A549 (cell line): Measurements from ENCODE around the gene DEDD2. TPM values are rescaled to one million over a fixed set of nuclear protein-coding genes. Genes with fewer than 3 reads are reported as not detected.

Source experiments
- ATAC-seq, 2 experiments: fragments of 200-7000 bp in 1 of 2; fragments of >200 bp in 1 of 2; cut with Nextera tagmentation in 1 of 2; cut with Tn5 transposase in 1 of 2; 3 replicates each; pipeline versions ENCODE4 v1.8.0 to v1.9.1; 2018 to 2020; ENCODE audit warnings: mild to moderate bottlenecking in 1 of 2, moderate library complexity in 1 of 2
- CTCF ChIA-PET: fragments of 300-600 bp; sonication (Branson Sonifier 250); formaldehyde crosslinking; extraction: SDS; loops from one replicate; lab custom pipeline; 2021; ENCODE audit warnings: antibody characterized with exemption, inconsistent platforms; lab: Yijun Ruan, JAX
- POLR2A ChIA-PET: fragments of 350-600 bp; formaldehyde crosslinking; extraction: SDS; loops from one replicate; lab custom pipeline; 2021; ENCODE audit warnings: antibody characterized with exemption, inconsistent platforms; lab: Yijun Ruan, JAX
- DNase-seq, 2 experiments: peaks; one replicate each; pipeline versions ENCODE4 v3.0.0 to v3.0.0-alpha.2; 2011 to 2016; ENCODE audit warnings: low read depth in 1 of 2, low spot score in 1 of 2
- FAIRE-seq: peaks from 2 replicates; lab custom pipeline; 2011; peaks lifted over from hg19 to GRCh38; lab: Jason Lieb, UNC
- H3K27ac ChIP-seq, 2 experiments: fragments of >200 bp; sonication (Bioruptor Twin); formaldehyde crosslinking; 3 replicates each; pipeline ENCODE4 v1.5.1; 2016 to 2017
- H3K4me1 ChIP-seq: fragments of >200 bp; sonication (Bioruptor Twin); formaldehyde crosslinking; 3 replicates; pipeline ENCODE4 v1.6.1; 2016
- H3K4me2 ChIP-seq: fragments of >200 bp; sonication (Bioruptor Twin); formaldehyde crosslinking; 3 replicates; pipeline ENCODE4 v1.6.1; 2016
- H3K4me3 ChIP-seq: fragments of >200 bp; sonication (Bioruptor Twin); formaldehyde crosslinking; 3 replicates; pipeline ENCODE4 v1.5.1; 2016
- H3K9me3 ChIP-seq: fragments of >200 bp; sonication (Bioruptor Twin); formaldehyde crosslinking; 3 replicates; pipeline ENCODE4 v1.6.1; 2016
- CBX2 ChIP-seq: fragments of 200-600 bp; sonication (generic); IDR thresholded peaks from 2 replicates; pipeline ENCODE4 v1.6.1; 2016; ENCODE audit warnings: low read depth, mild to moderate bottlenecking, borderline replicate concordance
- CBX8 ChIP-seq: fragments of 200-600 bp; sonication (generic); IDR thresholded peaks from 2 replicates; pipeline ENCODE4 v1.6.1; 2016
- CHD2 ChIP-seq: fragments of 150-350 bp; IDR thresholded peaks from 2 replicates; pipeline ENCODE4 v1.6.1; 2014; ENCODE audit warnings: low read length; ENCODE audit not compliant: partially characterized antibody
- CHD4 ChIP-seq: fragments of 200-600 bp; sonication (generic); IDR thresholded peaks from 2 replicates; pipeline ENCODE4 v1.6.1; 2016; ENCODE audit warnings: antibody characterized with exemption, mild to moderate bottlenecking, borderline replicate concordance
- EHF ChIP-seq: fragments of 250-450 bp; sonication (Bioruptor Pico); IDR thresholded peaks from 2 replicates; pipeline ENCODE4 v1.5.0; 2020; ENCODE audit warnings: mild to moderate bottlenecking
- FOSL2 ChIP-seq, 2 experiments: fragments of 450-650 bp in 1 of 2; fragments of >200 bp in 1 of 2; sonication (Bioruptor Twin) in 1 of 2; formaldehyde crosslinking; IDR thresholded peaks; 2 replicates each; pipeline versions ENCODE4 v1.5.0 to v1.6.1; 2016 to 2020; ENCODE audit warnings: mild to moderate bottlenecking in 1 of 2, moderate library complexity in 1 of 2
- FOXS1 ChIP-seq: fragments of 250-450 bp; sonication (Bioruptor Pico); IDR thresholded peaks from 2 replicates; pipeline ENCODE4 v1.5.0; 2020; ENCODE audit warnings: mild to moderate bottlenecking, moderate library complexity
- HOXA7 ChIP-seq: fragments of 250-450 bp; sonication (Bioruptor Pico); IDR thresholded peaks from 2 replicates; pipeline ENCODE4 v1.5.0; 2020; ENCODE audit warnings: mild to moderate bottlenecking, moderate library complexity
- HOXB13 ChIP-seq: fragments of 250-450 bp; sonication (Bioruptor Pico); IDR thresholded peaks from 2 replicates; pipeline ENCODE4 v1.5.0; 2020; ENCODE audit warnings: low read depth, mild to moderate bottlenecking, moderate library complexity
- JUN ChIP-seq, 2 experiments: fragments of >200 bp; sonication (Bioruptor Twin); formaldehyde crosslinking; IDR thresholded peaks; 2 replicates in 1 of 2; 3 replicates in 1 of 2; pipeline ENCODE4 v1.6.1; 2016 to 2017
- JUNB ChIP-seq: fragments of >200 bp; sonication (Bioruptor Twin); formaldehyde crosslinking; IDR thresholded peaks from 2 replicates; pipeline ENCODE4 v1.6.1; 2016
- KDM1A ChIP-seq: fragments of 200-600 bp; sonication (generic); IDR thresholded peaks from 2 replicates; pipeline ENCODE4 v1.6.1; 2016; ENCODE audit warnings: low read depth, mild to moderate bottlenecking
- MYC ChIP-seq: IDR thresholded peaks from 2 replicates; pipeline ENCODE4 v1.6.1; 2012; ENCODE audit warnings: mild to moderate bottlenecking, inconsistent platforms, low read length, improper control_type of control experiment, borderline replicate concordance
- POLR2AphosphoS2 ChIP-seq: conservative IDR thresholded peaks from 2 replicates; pipeline ENCODE4 v1.6.1; 2012; ENCODE audit warnings: low read length, improper control_type of control experiment, inconsistent platforms
- RAD21 ChIP-seq, 2 experiments: fragments of >200 bp in 1 of 2; sonication (Bioruptor Twin) in 1 of 2; formaldehyde crosslinking in 1 of 2; IDR thresholded peaks in 1 of 2; conservative IDR thresholded peaks in 1 of 2; 2 replicates in 1 of 2; 3 replicates in 1 of 2; pipeline ENCODE4 v1.6.1; 2012 to 2018; ENCODE audit warnings: inconsistent platforms in 1 of 2
- RARB ChIP-seq: fragments of 250-450 bp; sonication (Bioruptor Pico); IDR thresholded peaks from 2 replicates; pipeline ENCODE4 v1.8.0; 2021; ENCODE audit warnings: mild to moderate bottlenecking, moderate library complexity
- SMC3 ChIP-seq: fragments of >200 bp; sonication (Bioruptor Twin); formaldehyde crosslinking; IDR thresholded peaks from 3 replicates; pipeline ENCODE4 v1.6.1; 2018; ENCODE audit warnings: inconsistent platforms
- SREBF2 ChIP-seq: fragments of 450-650 bp; IDR thresholded peaks from 2 replicates; pipeline ENCODE4 v1.6.1; 2014; ENCODE audit warnings: mild to moderate bottlenecking, moderate library complexity
- TFCP2L1 ChIP-seq: fragments of 250-450 bp; sonication (Bioruptor Pico); IDR thresholded peaks from 2 replicates; pipeline ENCODE4 v1.5.0; 2021; ENCODE audit warnings: mild to moderate bottlenecking
- TP53 ChIP-seq: fragments of 250-450 bp; sonication (Bioruptor Pico); IDR thresholded peaks from 2 replicates; pipeline ENCODE4 v1.5.0; 2021; ENCODE audit warnings: mild to moderate bottlenecking, moderate library complexity
- ZC3H11A ChIP-seq: fragments of 450-650 bp; IDR thresholded peaks from 2 replicates; pipeline ENCODE4 v1.6.1; 2014; ENCODE audit warnings: antibody characterized with exemption, mild to moderate bottlenecking
- ZFP36 ChIP-seq: fragments of 450-650 bp; IDR thresholded peaks from 2 replicates; pipeline ENCODE4 v1.6.1; 2014; ENCODE audit warnings: borderline replicate concordance; ENCODE audit not compliant: partially characterized antibody
- ZSCAN20 ChIP-seq: fragments of 250-450 bp; sonication (Bioruptor Pico); IDR thresholded peaks from 2 replicates; pipeline ENCODE4 v1.8.0; 2022; ENCODE audit warnings: mild to moderate bottlenecking, moderate library complexity
- WGBS: methylation state at CpG from one replicate; pipeline ENCODE4 v1.1.6; 2017; ENCODE audit errors: missing lambda C conversion rate; 5-methylcytosine and 5-hydroxymethylcytosine counted together
- polyA plus RNA-seq, 4 experiments: library from polyadenylated mRNA; depleted of rRNA in 3 of 4; stranded (reverse); fragments of >200 nt; fragmentation: RNase III in 1 of 4; extraction: RNeasy Plus Mini Kit Qiagen cat#74134 plus additional on column Dnase treatment in 1 of 4; gene quantifications; 2 replicates in 3 of 4; 3 replicates in 1 of 4; pipeline ENCODE4 v1.2.3, GENCODE V29; 2011 to 2017
- TF ChIP-seq, protein P1 (sequence below): fragments of 450-650 bp; IDR thresholded peaks from 2 replicates; pipeline ENCODE4 v1.6.1; 2014; ENCODE audit warnings: antibody characterized with exemption
- TF ChIP-seq, protein P2 (sequence below): fragments of >200 bp; sonication (Bioruptor Twin); formaldehyde crosslinking; IDR thresholded peaks from 3 replicates; pipeline ENCODE4 v1.6.1; 2016
- TF ChIP-seq, protein P3 (sequence below): fragments of 150-350 bp; IDR thresholded peaks from 2 replicates; pipeline ENCODE4 v1.6.1; 2014; ENCODE audit warnings: low read depth, mild to moderate bottlenecking, low read length
- TF ChIP-seq, protein P4 (sequence below): IDR thresholded peaks from 2 replicates; pipeline ENCODE4 v1.6.1; 2012
- TF ChIP-seq, protein P5 (sequence below): IDR thresholded peaks from 2 replicates; pipeline ENCODE4 v1.6.1; 2012
- TF ChIP-seq, protein P6 (sequence below): fragments of >200 bp; sonication (Bioruptor Twin); formaldehyde crosslinking; IDR thresholded peaks from 3 replicates; pipeline ENCODE4 v1.5.1; 2016
- TF ChIP-seq, protein P7 (sequence below): fragments of >200 bp; sonication (Bioruptor Twin); formaldehyde crosslinking; IDR thresholded peaks from 2 replicates; pipeline ENCODE4 v1.6.1; 2016

Gene DEDD2
- polyA plus RNA-seq, 2 of the 4 experiments (the other 2 are of a cell fraction): 30.8 to 54.1 TPM

DNA sequence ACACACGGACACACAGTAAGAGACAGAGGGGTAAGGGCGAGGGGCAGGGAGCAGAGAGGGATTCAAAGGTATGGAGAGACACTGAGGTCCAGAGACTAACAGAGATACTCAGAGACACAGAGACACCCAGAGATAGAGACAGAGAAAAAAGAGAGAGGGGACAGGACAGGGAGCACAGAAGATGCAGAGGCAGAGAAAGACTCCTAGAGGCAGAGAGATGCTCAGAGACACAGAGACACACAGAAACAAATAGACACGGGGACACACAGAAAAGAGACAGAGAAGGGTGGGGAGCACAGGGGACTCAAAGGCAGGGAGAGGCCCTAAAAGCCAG lies 39.8 kb downstream of the DEDD2 start:
- TF ChIP-seq HOXB13 (no peak), ZFP36 (peak; percentile 1)
- TF ChIP-seq, protein P1, sequence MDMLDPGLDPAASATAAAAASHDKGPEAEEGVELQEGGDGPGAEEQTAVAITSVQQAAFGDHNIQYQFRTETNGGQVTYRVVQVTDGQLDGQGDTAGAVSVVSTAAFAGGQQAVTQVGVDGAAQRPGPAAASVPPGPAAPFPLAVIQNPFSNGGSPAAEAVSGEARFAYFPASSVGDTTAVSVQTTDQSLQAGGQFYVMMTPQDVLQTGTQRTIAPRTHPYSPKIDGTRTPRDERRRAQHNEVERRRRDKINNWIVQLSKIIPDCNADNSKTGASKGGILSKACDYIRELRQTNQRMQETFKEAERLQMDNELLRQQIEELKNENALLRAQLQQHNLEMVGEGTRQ: no peak
- TF ChIP-seq, protein P2, sequence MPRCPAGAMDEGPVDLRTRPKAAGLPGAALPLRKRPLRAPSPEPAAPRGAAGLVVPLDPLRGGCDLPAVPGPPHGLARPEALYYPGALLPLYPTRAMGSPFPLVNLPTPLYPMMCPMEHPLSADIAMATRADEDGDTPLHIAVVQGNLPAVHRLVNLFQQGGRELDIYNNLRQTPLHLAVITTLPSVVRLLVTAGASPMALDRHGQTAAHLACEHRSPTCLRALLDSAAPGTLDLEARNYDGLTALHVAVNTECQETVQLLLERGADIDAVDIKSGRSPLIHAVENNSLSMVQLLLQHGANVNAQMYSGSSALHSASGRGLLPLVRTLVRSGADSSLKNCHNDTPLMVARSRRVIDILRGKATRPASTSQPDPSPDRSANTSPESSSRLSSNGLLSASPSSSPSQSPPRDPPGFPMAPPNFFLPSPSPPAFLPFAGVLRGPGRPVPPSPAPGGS: no peak
- TF ChIP-seq, all 56 proteins: peak for 1
- FAIRE-seq (peak; percentile 18), ATAC-seq (no peak), DNase-seq (no peak)
- H3K4me2 ChIP-seq: peak overlapping the region; percentile 98
- H3K9me3 ChIP-seq: no peaks in the 10 kb centered on the region
- CTCF ChIA-PET: interaction anchor here (0.7 to 4.6 kb wide), 14 partner anchors 8 to 284 kb away, joined by 3 to 54 read pairs (median 5); partner anchors contain the start of gene POU2F2
- peaks cover 12% of the 10 kb centered on the region for H3K4me1 ChIP-seq
- POLR2A ChIA-PET: no interaction called here
- WGBS: 14% methylated on average over 3 of the region's 3 CpGs
- H3K27ac ChIP-seq: no peak overlapping the region
- peak overlapping the region; percentile 56; the same call in 2 of the 3 replicates for H3K4me3 ChIP-seq

DNA sequence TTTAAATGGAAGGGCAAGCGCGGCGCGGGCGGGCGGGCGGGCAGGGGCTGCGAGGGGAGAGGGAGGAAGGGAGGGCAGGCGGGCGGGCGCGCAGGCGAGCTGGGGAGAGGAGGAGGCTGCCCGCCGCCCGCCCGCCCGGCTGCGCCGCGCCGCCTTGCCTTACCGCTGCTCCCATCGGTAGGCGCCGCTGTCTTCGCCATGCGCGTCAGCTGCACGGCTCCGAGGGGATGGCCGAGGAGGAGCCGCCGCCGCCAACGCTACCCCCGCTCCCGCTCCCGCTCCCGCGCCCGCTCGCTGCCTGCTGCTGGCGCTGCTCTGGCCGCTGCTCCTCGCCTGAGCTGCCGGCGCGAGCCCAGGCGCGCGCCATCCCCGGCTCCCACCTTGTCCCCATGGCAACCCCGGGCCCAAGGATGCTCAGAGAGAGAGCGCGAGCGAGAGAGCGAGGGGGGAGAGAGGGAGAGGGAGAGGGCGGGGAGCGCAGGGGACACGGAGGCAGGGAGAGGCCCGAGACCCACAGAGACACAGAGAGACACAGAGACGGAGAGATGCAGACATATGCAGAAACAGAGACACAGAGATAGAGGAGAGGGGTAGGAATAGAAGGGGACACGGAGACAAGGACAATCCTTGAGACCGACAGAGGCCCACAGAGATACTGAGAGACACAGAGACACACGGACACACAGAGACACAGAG lies 40.3 kb downstream of the DEDD2 start:
- peak; percentile 90 for DNase-seq
- ChIA-PET POLR2A (interaction anchor here (0.6 to 1.7 kb wide), 7 partner anchors 32 to 256 kb away, joined by 3 to 11 read pairs (median 3); partner anchors contain the start of genes GSK3A and ZNF574), CTCF (interaction anchor here (0.6 to 4.6 kb wide), 38 partner anchors 8 to 284 kb away, joined by 3 to 54 read pairs (median 4); partner anchors contain the start of genes GSK3A and POU2F2)
- Histone ChIP-seq H3K9me3 (no peaks in the 10 kb centered on the region), H3K4me2 (peak overlapping the region; percentile 98), H3K4me1 (peaks cover 16% of the 10 kb centered on the region), H3K27ac (peak overlapping the region in 1 of 2 experiments; percentile 52; a peak in 2 of 6 replicates), H3K4me3 (peak overlapping the region; percentile 56)
- ATAC-seq: peak; percentile 84 to 95
- WGBS: 3% methylated on average over 54 of the region's 66 CpGs
- no peak for FAIRE-seq
- TF ChIP-seq JUN (IDR thresholded peaks at IDR 0.05) (0 out of 5 replicates have a peak, but pooled peaks of 1 of the 2 experiments have one; percentile 21), FOXS1 (CRISPR knock-in tag) (no peak), RARB (no peak), ZC3H11A (no peak), CBX2 (no peak), MYC (peak; percentile 70; the same call in 1 of the 2 replicates), HOXA7 (CRISPR knock-in tag) (no peak), EHF (CRISPR knock-in tag) (no peak), SREBF2 (no peak), RAD21 (conservative IDR thresholded peaks at IDR 0.05 in 1 of 2, IDR thresholded peaks at IDR 0.05 in 1 of 2) (peak in 1 of 2 experiments; percentile 39; a peak in 2 of 5 replicates), CBX8 (no peak), ZSCAN20 (no peak), POLR2AphosphoS2 (no peak), FOSL2 (IDR thresholded peaks at IDR 0.05) (no peak), FOSL2 (CRISPR knock-in tag; IDR thresholded peaks at IDR 0.05) (0 out of 2 replicates have a peak, but pooled peaks have one; percentile 14), TFCP2L1 (no peak), TP53 (no peak), SMC3 (peak; percentile 36; the same call in 2 of the 3 replicates), CHD2 (no peak), JUNB (no peak), KDM1A (peak; percentile 88), CHD4 (no peak)
- TF ChIP-seq, protein P3, sequence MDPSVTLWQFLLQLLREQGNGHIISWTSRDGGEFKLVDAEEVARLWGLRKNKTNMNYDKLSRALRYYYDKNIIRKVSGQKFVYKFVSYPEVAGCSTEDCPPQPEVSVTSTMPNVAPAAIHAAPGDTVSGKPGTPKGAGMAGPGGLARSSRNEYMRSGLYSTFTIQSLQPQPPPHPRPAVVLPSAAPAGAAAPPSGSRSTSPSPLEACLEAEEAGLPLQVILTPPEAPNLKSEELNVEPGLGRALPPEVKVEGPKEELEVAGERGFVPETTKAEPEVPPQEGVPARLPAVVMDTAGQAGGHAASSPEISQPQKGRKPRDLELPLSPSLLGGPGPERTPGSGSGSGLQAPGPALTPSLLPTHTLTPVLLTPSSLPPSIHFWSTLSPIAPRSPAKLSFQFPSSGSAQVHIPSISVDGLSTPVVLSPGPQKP: no peak
- TF ChIP-seq, protein P4, sequence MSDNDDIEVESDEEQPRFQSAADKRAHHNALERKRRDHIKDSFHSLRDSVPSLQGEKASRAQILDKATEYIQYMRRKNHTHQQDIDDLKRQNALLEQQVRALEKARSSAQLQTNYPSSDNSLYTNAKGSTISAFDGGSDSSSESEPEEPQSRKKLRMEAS: peak; percentile 70; the same call in 1 of the 2 replicates
- TF ChIP-seq, protein P5, sequence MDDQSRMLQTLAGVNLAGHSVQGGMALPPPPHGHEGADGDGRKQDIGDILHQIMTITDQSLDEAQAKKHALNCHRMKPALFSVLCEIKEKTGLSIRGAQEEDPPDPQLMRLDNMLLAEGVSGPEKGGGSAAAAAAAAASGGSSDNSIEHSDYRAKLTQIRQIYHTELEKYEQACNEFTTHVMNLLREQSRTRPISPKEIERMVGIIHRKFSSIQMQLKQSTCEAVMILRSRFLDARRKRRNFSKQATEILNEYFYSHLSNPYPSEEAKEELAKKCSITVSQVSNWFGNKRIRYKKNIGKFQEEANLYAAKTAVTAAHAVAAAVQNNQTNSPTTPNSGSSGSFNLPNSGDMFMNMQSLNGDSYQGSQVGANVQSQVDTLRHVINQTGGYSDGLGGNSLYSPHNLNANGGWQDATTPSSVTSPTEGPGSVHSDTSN: no peak
- TF ChIP-seq, protein P6, sequence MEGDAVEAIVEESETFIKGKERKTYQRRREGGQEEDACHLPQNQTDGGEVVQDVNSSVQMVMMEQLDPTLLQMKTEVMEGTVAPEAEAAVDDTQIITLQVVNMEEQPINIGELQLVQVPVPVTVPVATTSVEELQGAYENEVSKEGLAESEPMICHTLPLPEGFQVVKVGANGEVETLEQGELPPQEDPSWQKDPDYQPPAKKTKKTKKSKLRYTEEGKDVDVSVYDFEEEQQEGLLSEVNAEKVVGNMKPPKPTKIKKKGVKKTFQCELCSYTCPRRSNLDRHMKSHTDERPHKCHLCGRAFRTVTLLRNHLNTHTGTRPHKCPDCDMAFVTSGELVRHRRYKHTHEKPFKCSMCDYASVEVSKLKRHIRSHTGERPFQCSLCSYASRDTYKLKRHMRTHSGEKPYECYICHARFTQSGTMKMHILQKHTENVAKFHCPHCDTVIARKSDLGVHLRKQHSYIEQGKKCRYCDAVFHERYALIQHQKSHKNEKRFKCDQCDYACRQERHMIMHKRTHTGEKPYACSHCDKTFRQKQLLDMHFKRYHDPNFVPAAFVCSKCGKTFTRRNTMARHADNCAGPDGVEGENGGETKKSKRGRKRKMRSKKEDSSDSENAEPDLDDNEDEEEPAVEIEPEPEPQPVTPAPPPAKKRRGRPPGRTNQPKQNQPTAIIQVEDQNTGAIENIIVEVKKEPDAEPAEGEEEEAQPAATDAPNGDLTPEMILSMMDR: peak; percentile 73
- TF ChIP-seq, protein P7, sequence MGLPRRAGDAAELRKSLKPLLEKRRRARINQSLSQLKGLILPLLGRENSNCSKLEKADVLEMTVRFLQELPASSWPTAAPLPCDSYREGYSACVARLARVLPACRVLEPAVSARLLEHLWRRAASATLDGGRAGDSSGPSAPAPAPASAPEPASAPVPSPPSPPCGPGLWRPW: no peak
